ENCODE data around the gene MYOG.

Gene MYOG

DNA sequence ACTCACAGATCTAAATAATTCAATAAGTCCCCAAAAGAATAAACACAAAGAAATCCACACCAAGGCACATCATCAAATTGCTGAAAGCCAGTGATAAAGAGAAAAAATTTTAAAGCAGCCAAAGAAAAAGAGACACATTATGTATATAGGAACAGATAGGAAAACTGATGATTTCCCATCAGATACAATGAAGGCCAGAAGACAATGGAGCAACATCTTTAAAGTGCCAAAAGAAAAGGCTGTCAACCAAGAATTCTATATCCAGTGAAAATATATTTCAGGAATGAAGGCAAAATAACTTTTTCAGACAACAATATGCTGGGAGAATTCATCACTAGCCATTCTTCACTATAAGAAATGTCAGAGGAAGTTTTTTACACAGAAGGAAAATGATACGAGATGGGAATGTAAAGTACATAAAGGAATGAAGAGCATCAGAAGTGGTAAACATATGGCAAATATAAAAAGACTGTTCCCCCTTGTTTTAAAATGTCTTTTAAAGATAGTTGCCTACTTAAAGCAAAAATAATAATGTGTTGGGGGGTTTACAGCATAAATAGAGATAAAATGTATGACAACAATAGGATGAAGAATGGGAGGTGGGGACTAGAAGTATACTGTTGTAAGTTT is 9.4 kb upstream of the MYOG start:
- no peak for TF ChIP-seq EZH2 (IDR thresholded peaks at IDR 0.05; ENCODE audit: borderline replicate concordance, low read length)
- TF ChIP-seq CTCF (IDR thresholded peaks at IDR 0.05; ENCODE audit: low read length): no peak
- no peaks in the 10 kb centered on the region for H3K4me1 ChIP-seq (ENCODE audit: insufficient read depth, low read length, severe bottlenecking)
- no peaks in the 10 kb centered on the region for H4K20me1 ChIP-seq (ENCODE audit: insufficient read depth, low read length)
- H3K9me3 ChIP-seq (ENCODE audit: low read length): peaks cover 7% of the 10 kb centered on the region; the same call in 1 of the 2 replicates
- no peak overlapping the region for H2AFZ ChIP-seq (ENCODE audit: low read length)
- H3K9ac ChIP-seq (ENCODE audit: low read length): no peak overlapping the region
- H3K9me2 ChIP-seq (ENCODE audit: low read depth, low read length): no peaks in the 10 kb centered on the region
- H3K36me3 ChIP-seq (ENCODE audit: insufficient read depth, low read length): no peaks in the 10 kb centered on the region
- H3K27me3 ChIP-seq (ENCODE audit: insufficient read depth, low read length): peaks cover under 1% of the 10 kb centered on the region
- H3K4me2 ChIP-seq (ENCODE audit: low read length): no peak overlapping the region
- no peaks in the 10 kb centered on the region for H3K79me2 ChIP-seq (ENCODE audit: insufficient read depth, low read length)
- no peaks in the 10 kb centered on the region for H3F3A ChIP-seq (ENCODE audit: insufficient read depth, low read length)
- H3K27ac ChIP-seq (ENCODE audit: low read depth, low read length, poor library complexity, severe bottlenecking): no peak overlapping the region
- no peak overlapping the region for H3K4me3 ChIP-seq (ENCODE audit: low read depth, low read length, poor library complexity, severe bottlenecking)

DNA sequence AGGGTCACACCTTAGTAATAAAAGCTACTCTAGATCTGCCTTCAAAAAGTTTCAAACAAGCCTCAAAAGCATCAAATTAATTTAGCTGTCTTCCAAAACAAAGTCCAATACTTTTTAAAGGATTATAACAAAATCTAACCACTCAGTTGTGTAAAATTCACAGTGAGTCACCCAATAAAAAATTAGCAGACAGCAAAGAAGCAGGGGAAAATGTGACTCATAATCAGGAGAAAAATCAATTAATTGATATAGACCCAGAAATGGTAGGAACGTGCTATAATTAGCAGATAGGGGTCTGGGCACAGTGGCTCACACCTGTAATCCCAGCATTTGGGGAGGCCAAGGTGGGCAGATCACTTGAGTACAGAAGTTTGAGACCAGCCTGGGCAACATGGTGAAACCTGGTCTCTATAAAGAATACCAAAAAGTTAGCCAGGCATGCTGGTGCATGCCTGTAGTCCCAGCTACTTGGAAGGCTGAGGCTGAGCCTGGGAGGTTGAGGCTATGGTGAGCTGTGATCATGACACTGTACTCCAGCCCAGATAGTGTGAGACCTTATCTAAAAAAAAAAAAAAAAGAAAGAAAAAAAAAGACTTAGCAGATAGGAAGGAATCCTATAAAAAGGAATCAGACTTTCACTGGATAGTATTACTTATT is 8.1 kb upstream of the MYOG start:
- no peak for TF ChIP-seq EZH2 (IDR thresholded peaks at IDR 0.05; ENCODE audit: borderline replicate concordance, low read length)
- TF ChIP-seq CTCF (IDR thresholded peaks at IDR 0.05; ENCODE audit: low read length): no peak
- H3K4me1 ChIP-seq (ENCODE audit: insufficient read depth, low read length, severe bottlenecking): no peaks in the 10 kb centered on the region
- H3K9me3 ChIP-seq (ENCODE audit: low read length): peaks cover 7% of the 10 kb centered on the region; the same call in 1 of the 2 replicates
- H3K36me3 ChIP-seq (ENCODE audit: insufficient read depth, low read length): no peaks in the 10 kb centered on the region
- H3K9me2 ChIP-seq (ENCODE audit: low read depth, low read length): no peaks in the 10 kb centered on the region
- H3K79me2 ChIP-seq (ENCODE audit: insufficient read depth, low read length): no peaks in the 10 kb centered on the region
- H3K27me3 ChIP-seq (ENCODE audit: insufficient read depth, low read length): no peaks in the 10 kb centered on the region; the same call in none of the 2 replicates
- no peak overlapping the region for H3K4me3 ChIP-seq (ENCODE audit: low read depth, low read length, poor library complexity, severe bottlenecking)
- H3K4me2 ChIP-seq (ENCODE audit: low read length): no peak overlapping the region
- no peaks in the 10 kb centered on the region for H4K20me1 ChIP-seq (ENCODE audit: insufficient read depth, low read length)
- H3K9ac ChIP-seq (ENCODE audit: low read length): no peak overlapping the region
- no peaks in the 10 kb centered on the region for H3F3A ChIP-seq (ENCODE audit: insufficient read depth, low read length)
- no peak overlapping the region for H3K27ac ChIP-seq (ENCODE audit: low read depth, low read length, poor library complexity, severe bottlenecking)
- H2AFZ ChIP-seq (ENCODE audit: low read length): no peak overlapping the region

DNA sequence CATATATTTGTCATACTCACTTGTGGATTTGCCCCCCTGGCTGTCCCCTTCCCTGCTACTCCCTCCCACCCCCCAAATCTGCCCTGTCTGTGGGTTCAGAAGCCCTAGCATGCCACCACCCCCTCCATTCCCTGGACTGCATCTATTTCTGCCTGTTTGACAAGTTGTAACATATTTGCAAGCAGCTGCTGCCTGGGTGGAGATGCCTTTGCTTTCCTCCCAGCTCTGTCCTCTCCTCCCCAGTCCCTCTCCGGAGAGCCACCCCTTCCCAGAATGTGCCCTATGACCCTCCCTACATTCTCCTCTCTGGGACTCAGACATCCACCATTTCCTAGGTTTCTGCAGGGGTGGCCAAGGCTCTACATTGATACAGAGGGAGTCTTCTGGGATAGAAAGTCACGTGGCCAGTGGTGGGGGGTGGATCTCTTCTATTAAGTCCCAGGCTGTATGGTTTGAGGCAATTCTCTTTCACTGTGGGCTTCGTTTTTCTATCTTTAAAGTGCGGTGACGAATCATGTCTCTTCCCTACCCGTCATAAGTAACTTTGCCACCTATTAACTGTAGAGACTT is 6.0 kb upstream of the MYOG start:
- Histone ChIP-seq H3K36me3 (ENCODE audit: insufficient read depth, low read length) (no peaks in the 10 kb centered on the region), H3F3A (ENCODE audit: insufficient read depth, low read length) (no peaks in the 10 kb centered on the region), H2AFZ (ENCODE audit: low read length) (no peak overlapping the region), H3K27ac (ENCODE audit: low read depth, low read length, poor library complexity, severe bottlenecking) (no peak overlapping the region), H3K4me3 (ENCODE audit: low read depth, low read length, poor library complexity, severe bottlenecking) (no peak overlapping the region), H3K27me3 (ENCODE audit: insufficient read depth, low read length) (no peaks in the 10 kb centered on the region; the same call in 1 of the 2 replicates), H3K9me2 (ENCODE audit: low read depth, low read length) (no peaks in the 10 kb centered on the region), H4K20me1 (ENCODE audit: insufficient read depth, low read length) (no peaks in the 10 kb centered on the region), H3K79me2 (ENCODE audit: insufficient read depth, low read length) (no peaks in the 10 kb centered on the region), H3K9ac (ENCODE audit: low read length) (no peak overlapping the region), H3K4me2 (ENCODE audit: low read length) (no peak overlapping the region), H3K9me3 (ENCODE audit: low read length) (peaks cover 7% of the 10 kb centered on the region; the same call in 1 of the 2 replicates), H3K4me1 (ENCODE audit: insufficient read depth, low read length, severe bottlenecking) (no peaks in the 10 kb centered on the region)
- TF ChIP-seq CTCF (IDR thresholded peaks at IDR 0.05; ENCODE audit: low read length) (no peak), EZH2 (IDR thresholded peaks at IDR 0.05; ENCODE audit: borderline replicate concordance, low read length) (no peak)
